IPS-NIHi7 (cell line): ENCODE data around the gene NTRK3.
"Not testable (repeated sequence)": the region's sequence is repeated elsewhere in the genome, so short reads cannot be mapped to it uniquely, and the experiment has no call there.

ENCODE experiments used
- DNase-seq: peaks from one replicate; pipeline ENCODE4 v3.0.0; 2012; ENCODE audit warnings: mixed read lengths; ENCODE audit errors: extremely low spot score

NTRK3 gene

GRCh38 chr15:88073391-88073691 lies 183.2 kb downstream of the NTRK3 start:
- peak; percentile 37 for DNase-seq

GRCh38 chr15:88072598-88073390 lies 183.7 kb downstream of the NTRK3 start:
- no peak for DNase-seq

- not testable (repeated sequence) for DNase-seq
Measured at GRCh38 chr15:88072133-88072532, 184.4 kb downstream of the NTRK3 start.

- no peak for DNase-seq
Measured at GRCh38 chr15:88071141-88071540, 185.4 kb downstream of the NTRK3 start.

GRCh38 chr15:88069561-88069960 lies 187.0 kb downstream of the NTRK3 start:
- no peak for DNase-seq

- no peak for DNase-seq
Measured at GRCh38 chr15:88067331-88067685, 189.2 kb downstream of the NTRK3 start.

GRCh38 chr15:88066636-88067330 lies 189.8 kb downstream of the NTRK3 start:
- no peak for DNase-seq

- DNase-seq, result no peak
Measured at GRCh38 chr15:88061452-88061851, 195.1 kb downstream of the NTRK3 start.

- DNase-seq, result no peak
Measured at GRCh38 chr15:88060383-88060782, 196.2 kb downstream of the NTRK3 start.

GRCh38 chr15:88057836-88058235 lies 198.7 kb downstream of the NTRK3 start:
- no peak for DNase-seq

- no peak for DNase-seq
Measured at GRCh38 chr15:88049506-88049905, 207.0 kb downstream of the NTRK3 start.

GRCh38 chr15:88048755-88049154 lies 207.8 kb downstream of the NTRK3 start:
- no peak for DNase-seq

- no peak for DNase-seq
Measured at GRCh38 chr15:88048237-88048636, 208.3 kb downstream of the NTRK3 start.

- no peak for DNase-seq
Measured at GRCh38 chr15:88046576-88047129, 209.9 kb downstream of the NTRK3 start.

GRCh38 chr15:88043396-88043795 lies 213.1 kb downstream of the NTRK3 start:
- DNase-seq, result no peak

GRCh38 chr15:88042047-88042446 lies 214.5 kb downstream of the NTRK3 start:
- DNase-seq, result no peak

GRCh38 chr15:88040516-88040915 lies 216.0 kb downstream of the NTRK3 start:
- DNase-seq, result no peak

GRCh38 chr15:88038261-88038660 lies 218.3 kb downstream of the NTRK3 start:
- no peak for DNase-seq

GRCh38 chr15:88036154-88036839 lies 220.2 kb downstream of the NTRK3 start:
- peak; percentile 55 for DNase-seq

- DNase-seq, result no peak
Measured at GRCh38 chr15:88035381-88035780, 221.2 kb downstream of the NTRK3 start.

- DNase-seq, result not testable (repeated sequence)
Measured at GRCh38 chr15:88033421-88033820, 223.1 kb downstream of the NTRK3 start.

- no peak for DNase-seq
Measured at GRCh38 chr15:88032787-88033186, 223.8 kb downstream of the NTRK3 start.

GRCh38 chr15:88031461-88031860 lies 225.1 kb downstream of the NTRK3 start:
- no peak for DNase-seq
